HG02610 (cell line): ENCODE data around the gene USP49.

Experiments used
- ATAC-seq: cut with Tn5 transposase; IDR thresholded peaks from one replicate; pipeline ENCODE4 v1.9.1; 2021; ENCODE audit warnings: mild to moderate bottlenecking, moderate library complexity; ENCODE audit not compliant: unreplicated experiment

Gene USP49

GRCh38 chr6:41759905-41760579 is 135.1 kb downstream of the USP49 start:
- no peak for ATAC-seq

GRCh38 chr6:41759106-41759904 is 135.9 kb downstream of the USP49 start:
- no peak for ATAC-seq

- no peak for ATAC-seq
Observed at GRCh38 chr6:41758641-41759035, 136.5 kb downstream of the USP49 start.

GRCh38 chr6:41757931-41758640 is 137.1 kb downstream of the USP49 start:
- ATAC-seq = no peak

- ATAC-seq = no peak
Observed at GRCh38 chr6:41757271-41757670, 137.9 kb downstream of the USP49 start.

GRCh38 chr6:41756354-41756753 is 138.8 kb downstream of the USP49 start:
- ATAC-seq = no peak

GRCh38 chr6:41755895-41756294 is 139.3 kb downstream of the USP49 start:
- no peak for ATAC-seq

GRCh38 chr6:41750374-41750773 is 144.8 kb downstream of the USP49 start:
- no peak for ATAC-seq

- ATAC-seq = no peak
Observed at GRCh38 chr6:41748542-41748941, 146.6 kb downstream of the USP49 start.

- no peak for ATAC-seq
Observed at GRCh38 chr6:41748102-41748477, 147.1 kb downstream of the USP49 start.

GRCh38 chr6:41747256-41748101 is 147.7 kb downstream of the USP49 start, which contains the start of gene PGC:
TSS of gene PGC (minus strand) at chr6:41747397. CDS start at chr6:41747334, 63 bp downstream.
- ATAC-seq = no peak

GRCh38 chr6:41746107-41746506 is 149.1 kb downstream of the USP49 start:
- ATAC-seq = no peak

GRCh38 chr6:41744236-41744787 is 150.9 kb downstream of the USP49 start:
- ATAC-seq = no peak

- no peak for ATAC-seq
Observed at GRCh38 chr6:41743406-41744235, 151.6 kb downstream of the USP49 start.

GRCh38 chr6:41741625-41742490 is 153.3 kb downstream of the USP49 start:
- no peak for ATAC-seq

GRCh38 chr6:41740366-41741162 is 154.6 kb downstream of the USP49 start:
- ATAC-seq = no peak
